IMR-90 (cell line): ENCODE measurements around the gene SPG11. TPM values are rescaled to one million over a fixed set of nuclear protein-coding genes. Genes with fewer than 3 reads are reported as not detected.

ENCODE experiments used
- ATAC-seq: fragments of 200-7000 bp; cut with Tn5 transposase; 2 replicates; pipeline ENCODE4 v1.9.1; 2020; ENCODE audit warnings: low read depth, mild to moderate bottlenecking, moderate library complexity
- BruUV-seq: library from RNA; stranded (reverse); fragments of 400-500 nt; replicated peaks from 2 replicates; lab custom pipeline; 2021; lab: Mats Ljungman, UMichigan
- CTCF ChIA-PET: fragments of 300-600 bp; formaldehyde crosslinking; extraction: SDS; loops from one replicate; lab custom pipeline; 2021; ENCODE audit warnings: antibody characterized with exemption; lab: Yijun Ruan, JAX
- POLR2A ChIA-PET: fragments of 300-600 bp; sonication (Branson Sonifier 250); formaldehyde crosslinking; loops from one replicate; lab custom pipeline; 2022; ENCODE audit warnings: antibody characterized with exemption; ENCODE audit not compliant: unreplicated experiment; lab: Charles Lee
- DNase-seq: peaks from one replicate; pipeline ENCODE4 v3.0.0; 2013
- H2AFZ ChIP-seq: replicated peaks from 2 replicates; pipeline ENCODE3; 2013; ENCODE audit warnings: low read length, mild to moderate bottlenecking; ENCODE audit not compliant: poor library complexity
- H2AK5ac ChIP-seq: 2 replicates; pipeline ENCODE4 v1.6.1; 2013; ENCODE audit warnings: low read depth, low read length, inconsistent platforms
- H2AK9ac ChIP-seq: replicated peaks from 2 replicates; pipeline ENCODE3; 2013; ENCODE audit warnings: mild to moderate bottlenecking, low read depth, low read length, moderate library complexity; ENCODE audit not compliant: poor library complexity
- H2BK120ac ChIP-seq: 2 replicates; pipeline ENCODE4 v1.6.1; 2013; ENCODE audit warnings: low read depth, low read length, inconsistent platforms
- H2BK15ac ChIP-seq: 3 replicates; pipeline ENCODE4 v1.6.1; 2013; ENCODE audit warnings: low read depth, low read length, inconsistent platforms
- H2BK20ac ChIP-seq: 2 replicates; pipeline ENCODE4 v1.6.1; 2013; ENCODE audit warnings: low read depth, mild to moderate bottlenecking, inconsistent platforms, low read length, moderate library complexity
- H2BK5ac ChIP-seq: 2 replicates; pipeline ENCODE4 v1.6.1; 2013; ENCODE audit warnings: mild to moderate bottlenecking, low read depth, low read length, inconsistent platforms; ENCODE audit not compliant: poor library complexity, severe bottlenecking
- H3K14ac ChIP-seq: replicated peaks from 2 replicates; pipeline ENCODE4 v1.6.1; 2013; ENCODE audit warnings: low read depth, low read length, inconsistent platforms
- H3K18ac ChIP-seq: 2 replicates; pipeline ENCODE4 v1.6.1; 2013; ENCODE audit warnings: low read depth, low read length, control low read depth
- H3K23ac ChIP-seq: 2 replicates; pipeline ENCODE4 v1.6.1; 2013; ENCODE audit warnings: low read depth, low read length, inconsistent platforms
- H3K27ac ChIP-seq: 2 replicates; pipeline ENCODE4 v1.5.1; 2013; ENCODE audit warnings: mild to moderate bottlenecking, control low read depth, low read length; ENCODE audit not compliant: insufficient read depth
- H3K27me3 ChIP-seq: 2 replicates; pipeline ENCODE4 v1.6.1; 2013; ENCODE audit warnings: low read length; ENCODE audit not compliant: control insufficient read depth, insufficient read depth
- H3K36me3 ChIP-seq: 2 replicates; pipeline ENCODE4 v1.6.1; 2013; ENCODE audit warnings: low read length, mixed read lengths; ENCODE audit not compliant: control insufficient read depth, insufficient read depth
- H3K4ac ChIP-seq: 2 replicates; pipeline ENCODE4 v1.6.1; 2013; ENCODE audit warnings: low read depth, low read length, inconsistent platforms
- H3K4me1 ChIP-seq: 2 replicates; pipeline ENCODE4 v1.6.1; 2013; ENCODE audit warnings: low read length, mixed read lengths; ENCODE audit not compliant: control insufficient read depth, insufficient read depth
- H3K4me2 ChIP-seq: 2 replicates; pipeline ENCODE4 v1.6.1; 2013; ENCODE audit warnings: low read depth, mild to moderate bottlenecking, control low read depth, low read length, moderate library complexity
- H3K4me3 ChIP-seq: 2 replicates; pipeline ENCODE4 v1.5.1; 2013; ENCODE audit warnings: low read depth, mild to moderate bottlenecking, control low read depth, low read length, moderate library complexity; ENCODE audit not compliant: insufficient read depth
- H3K56ac ChIP-seq: 2 replicates; pipeline ENCODE4 v1.6.1; 2013; ENCODE audit warnings: low read length, inconsistent platforms; ENCODE audit not compliant: insufficient read depth; ENCODE audit errors: extremely low read depth
- H3K79me1 ChIP-seq, 2 experiments: 2 replicates each; pipeline ENCODE4 v1.6.1; 2013; ENCODE audit warnings: low read length in 2 of 2, inconsistent platforms in 1 of 2, low read depth in 1 of 2
- H3K9ac ChIP-seq: 2 replicates; pipeline ENCODE4 v1.6.1; 2013; ENCODE audit warnings: low read depth, low read length, control low read depth
- H3K9me1 ChIP-seq: 2 replicates; pipeline ENCODE4 v1.6.1; 2013; ENCODE audit warnings: low read length, inconsistent platforms; ENCODE audit not compliant: insufficient read depth
- H3K9me3 ChIP-seq: 2 replicates; pipeline ENCODE4 v1.6.1; 2013; ENCODE audit warnings: low read length; ENCODE audit not compliant: control insufficient read depth, insufficient read depth
- H4K20me1 ChIP-seq: 2 replicates; pipeline ENCODE4 v1.6.1; 2013; ENCODE audit warnings: low read length, inconsistent platforms; ENCODE audit not compliant: insufficient read depth
- H4K5ac ChIP-seq: 2 replicates; pipeline ENCODE4 v1.6.1; 2013; ENCODE audit warnings: mild to moderate bottlenecking, low read depth, low read length, control low read depth
- H4K8ac ChIP-seq, 2 experiments: 2 replicates each; pipeline ENCODE4 v1.6.1; 2013; ENCODE audit warnings: low read depth in 2 of 2, low read length in 2 of 2, control low read depth in 1 of 2, inconsistent platforms in 1 of 2
- H4K91ac ChIP-seq: 2 replicates; pipeline ENCODE4 v1.6.1; 2013; ENCODE audit warnings: low read depth, low read length, inconsistent platforms; ENCODE audit not compliant: insufficient read depth
- BHLHE40 ChIP-seq: fragments of 150-350 bp; IDR thresholded peaks from 2 replicates; pipeline ENCODE4 v1.6.1; 2016; ENCODE audit warnings: mild to moderate bottlenecking, low read depth, low read length
- CEBPB ChIP-seq: IDR thresholded peaks from 2 replicates; pipeline ENCODE4 v1.6.1; 2012; ENCODE audit warnings: low read depth, low read length, improper control_type of control experiment
- CHD1 ChIP-seq: IDR thresholded peaks from 2 replicates; pipeline ENCODE4 v1.6.1; 2012; ENCODE audit warnings: low read depth, low read length, improper control_type of control experiment
- ELK1 ChIP-seq: fragments of 150-350 bp; IDR thresholded peaks from 2 replicates; pipeline ENCODE4 v1.6.1; 2016; ENCODE audit warnings: low read depth, mild to moderate bottlenecking, low read length, moderate library complexity, borderline replicate concordance
- FOS ChIP-seq: fragments of 150-350 bp; IDR thresholded peaks from 2 replicates; pipeline ENCODE4 v1.6.1; 2016; ENCODE audit warnings: low read depth, low read length
- MAFK ChIP-seq: IDR thresholded peaks from 2 replicates; pipeline ENCODE4 v1.6.1; 2012; ENCODE audit warnings: low read depth, low read length, improper control_type of control experiment
- MAZ ChIP-seq: IDR thresholded peaks from 2 replicates; pipeline ENCODE4 v1.6.1; 2012; ENCODE audit warnings: low read depth, mild to moderate bottlenecking, low read length, improper control_type of control experiment, moderate library complexity, borderline replicate concordance
- MXI1 ChIP-seq: IDR thresholded peaks from 2 replicates; pipeline ENCODE4 v1.6.1; 2012; ENCODE audit warnings: low read depth, mild to moderate bottlenecking, low read length, moderate library complexity, borderline replicate concordance
- NFE2L2 ChIP-seq: fragments of 150-350 bp; IDR thresholded peaks from 2 replicates; pipeline ENCODE4 v1.6.1; 2016; ENCODE audit warnings: low read depth, mild to moderate bottlenecking, low read length
- POLR2A ChIP-seq: IDR thresholded peaks from 2 replicates; pipeline ENCODE4 v1.6.1; 2012; ENCODE audit warnings: mild to moderate bottlenecking, low read depth, low read length
- RCOR1 ChIP-seq: IDR thresholded peaks from 2 replicates; pipeline ENCODE4 v1.6.1; 2012; ENCODE audit warnings: mild to moderate bottlenecking, low read length, improper control_type of control experiment; ENCODE audit not compliant: insufficient replicate concordance
- RFX5 ChIP-seq: IDR thresholded peaks from 2 replicates; pipeline ENCODE4 v1.8.0; 2012; ENCODE audit warnings: low read depth, mild to moderate bottlenecking, low read length, moderate library complexity
- WGBS, 2 experiments: methylation state at CpG; one replicate each; pipeline versions ENCODE4 v1.1.5 to v1.1.7; 2013; ENCODE audit warnings: missing lambda C conversion rate in 2 of 2; ENCODE audit not compliant: insufficient read length in 1 of 2; ENCODE audit errors: extremely low coverage in 2 of 2; 5-methylcytosine and 5-hydroxymethylcytosine counted together
- dilution Hi-C: fragments of 300-500 bp; cut with HindIII; formaldehyde crosslinking; loops from one replicate; pipeline ENCODE4 v1.14.3; 2018; ENCODE audit warnings: low sequenced_read_pairs; ENCODE audit not compliant: unreplicated experiment
- in situ Hi-C: fragments of 300-500 bp; cut with MboI; formaldehyde crosslinking; loops from 3 replicates; pipeline ENCODE4 v1.14.3; 2019; ENCODE audit warnings: low sequenced_read_pairs, inconsistent platforms, mixed read lengths
- intact Hi-C: fragments of 100-400 bp; cut with micrococcal nuclease; formaldehyde crosslinking; loops from 2 replicates; pipeline ENCODE4 v1.10.0; 2022
- polyA plus RNA-seq, 3 experiments: library from polyadenylated mRNA; depleted of rRNA; stranded (reverse); fragments of >200 nt; gene quantifications; 2 replicates each; pipeline ENCODE4 v1.2.3, GENCODE V29; 2012; ENCODE audit warnings: low replicate concordance in 1 of 3
- total RNA-seq: library from RNA; depleted of rRNA; stranded (reverse); fragments of >200 nt; gene quantifications from 2 replicates; pipeline ENCODE4 v1.2.3, GENCODE V29; 2012
- TF ChIP-seq, protein P1 (sequence below): fragments of 150-350 bp; IDR thresholded peaks from 2 replicates; pipeline ENCODE4 v1.6.1; 2017; ENCODE audit warnings: mild to moderate bottlenecking, antibody characterized with exemption, low read length, low read depth

Gene SPG11
- total and polyA plus RNA-seq, 2 of the 4 experiments (the other 2 are of a cell fraction), result 30.8 to 32.6 TPM

DNA sequence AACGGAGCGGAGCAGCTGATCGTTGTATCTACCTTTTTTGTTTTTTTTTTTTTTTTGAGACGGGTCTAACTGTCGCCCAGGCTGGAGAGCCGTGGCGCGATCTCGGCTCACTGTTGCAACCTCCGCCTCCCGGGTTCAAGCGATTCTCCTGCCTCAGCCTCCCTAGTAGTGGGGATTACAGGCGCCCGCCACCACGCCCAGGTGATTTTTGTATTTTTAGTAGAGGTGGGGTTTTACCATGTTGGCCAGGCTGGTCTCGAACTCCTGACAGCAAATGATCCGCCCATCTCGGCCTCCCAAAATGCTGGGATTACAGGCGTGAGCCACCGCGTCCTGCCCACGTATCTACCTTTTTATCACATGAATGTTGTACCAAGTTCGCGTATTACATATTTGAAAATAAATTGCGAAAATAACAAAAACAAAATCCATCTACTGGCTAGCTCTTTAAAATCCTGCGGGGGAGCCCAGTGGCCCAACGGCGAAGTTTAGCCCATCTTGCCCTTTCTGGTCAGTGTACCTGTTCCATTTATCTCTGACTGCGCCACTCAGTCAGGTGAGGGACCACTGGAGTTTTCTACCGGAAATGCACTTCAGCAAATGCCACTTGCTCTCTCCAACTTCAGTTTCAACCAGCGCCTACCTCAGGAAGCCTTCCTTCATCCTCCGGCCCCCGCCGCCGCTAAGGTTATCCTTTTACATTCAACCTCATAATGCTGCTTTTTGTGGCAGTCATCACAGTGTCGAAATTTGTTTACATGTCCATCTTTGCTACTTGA lies 127.8 kb downstream of the SPG11 start (continued):
- TF ChIP-seq NFE2L2 (no peak), CHD1 (no peak)

DNA sequence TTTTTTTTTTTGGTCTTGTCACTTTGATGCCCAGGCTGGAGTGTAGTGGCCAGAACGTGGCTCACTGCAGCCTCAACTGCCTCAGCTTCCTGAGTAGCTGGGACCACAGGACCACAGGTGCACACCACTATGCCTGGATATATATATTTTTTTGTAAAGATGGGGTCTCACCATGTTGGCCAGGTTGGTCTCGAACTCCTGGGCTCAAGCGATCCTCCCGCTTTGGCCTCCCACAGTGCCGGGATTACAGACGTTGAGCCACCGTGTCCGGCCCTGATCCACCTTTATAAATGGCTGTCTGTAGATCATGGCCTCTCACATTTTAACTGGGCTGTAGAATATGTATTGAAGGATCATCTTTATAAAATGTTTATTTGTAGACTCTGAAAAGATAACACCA lies 128.4 kb downstream of the SPG11 start:
- H3K23ac ChIP-seq, result no peak overlapping the region; the same call in 1 of the 2 replicates
- H3K9ac ChIP-seq, result no peak overlapping the region
- ATAC-seq (no peak), DNase-seq (no peak)
- H3K4me3 ChIP-seq, result no peak overlapping the region
- H3K9me1 ChIP-seq, result peaks cover 4% of the 10 kb centered on the region; the same call in 1 of the 2 replicates
- no TSS peak for BruUV-seq
- H3K27me3 ChIP-seq, result no peaks in the 10 kb centered on the region
- ChIA-PET CTCF (no interaction called here), POLR2A (interaction anchor here (0.6 kb wide), 1 partner anchor 244 kb away, joined by 13 read pairs; no protein-coding TSS in a partner anchor)
- H2BK15ac ChIP-seq, result no peak overlapping the region
- no peak overlapping the region for H2AK9ac ChIP-seq
- in situ Hi-C loops (no loop called here), dilution Hi-C loops (no loop called here), intact Hi-C loops (loop anchor here (5.0 to 10.0 kb wide), 2 partner anchors 108 to 660 kb away; partner anchors contain the start of gene CTDSPL2)
- H3K4me2 ChIP-seq, result no peak overlapping the region; the same call in 1 of the 2 replicates
- H2BK5ac ChIP-seq, result peak overlapping the region; percentile 23
- H4K91ac ChIP-seq, result no peak overlapping the region
- no peak overlapping the region for H3K14ac ChIP-seq
- H2AFZ ChIP-seq, result no peak overlapping the region
- no peak overlapping the region for H4K8ac ChIP-seq
- H2BK120ac ChIP-seq, result no peak overlapping the region
- peaks cover 2% of the 10 kb centered on the region; the same call in 1 of the 2 replicates for H3K4me1 ChIP-seq
- no peak overlapping the region for H3K18ac ChIP-seq
- H3K56ac ChIP-seq, result no peak overlapping the region
- H4K20me1 ChIP-seq, result peaks cover 9% of the 10 kb centered on the region; the same call in 1 of the 2 replicates
- H2BK20ac ChIP-seq, result no peak overlapping the region
- WGBS, 2 experiments, result no CpG with 5 or more reads among the region's 8 CpGs
- peaks cover 18 to 41% of the 10 kb centered on the region in 2 experiments for H3K79me1 ChIP-seq
- no peak overlapping the region for H2AK5ac ChIP-seq
- peaks cover 5% of the 10 kb centered on the region for H3K36me3 ChIP-seq
- H3K27ac ChIP-seq, result no peak overlapping the region
- no peak overlapping the region for H3K4ac ChIP-seq
- H4K5ac ChIP-seq, result no peak overlapping the region
- no peaks in the 10 kb centered on the region for H3K9me3 ChIP-seq
- TF ChIP-seq MAFK, result no peak
- no peak for TF ChIP-seq MAZ
- TF ChIP-seq MXI1, result no peak
- no peak for TF ChIP-seq POLR2A
- no peak for TF ChIP-seq CHD1
- no peak for TF ChIP-seq NFE2L2
- no peak for TF ChIP-seq RFX5
- TF ChIP-seq RCOR1, result no peak
- TF ChIP-seq BHLHE40, result no peak
- TF ChIP-seq ELK1, result no peak
- no peak for TF ChIP-seq FOS
- TF ChIP-seq, protein P1, sequence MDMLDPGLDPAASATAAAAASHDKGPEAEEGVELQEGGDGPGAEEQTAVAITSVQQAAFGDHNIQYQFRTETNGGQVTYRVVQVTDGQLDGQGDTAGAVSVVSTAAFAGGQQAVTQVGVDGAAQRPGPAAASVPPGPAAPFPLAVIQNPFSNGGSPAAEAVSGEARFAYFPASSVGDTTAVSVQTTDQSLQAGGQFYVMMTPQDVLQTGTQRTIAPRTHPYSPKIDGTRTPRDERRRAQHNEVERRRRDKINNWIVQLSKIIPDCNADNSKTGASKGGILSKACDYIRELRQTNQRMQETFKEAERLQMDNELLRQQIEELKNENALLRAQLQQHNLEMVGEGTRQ, result no peak
- no peak for TF ChIP-seq CEBPB
